Left cardiac atrium (tissue), 4 donors: ENCODE results near the gene GGNBP2. TPM values are rescaled to one million over a fixed set of nuclear protein-coding genes. Genes with fewer than 3 reads are reported as not detected.
A peak's percentile ranks its signal among the peaks of the same experiment; 100 is the strongest.

ENCODE experiments used
- ATAC-seq, 2 donors: fragments of 200-7000 bp; cut with Tn5 transposase; one replicate each; pipeline ENCODE4 v1.9.1; 2020; ENCODE audit warnings: mild to moderate bottlenecking in 2 of 2, moderate library complexity in 2 of 2
- DNase-seq: peaks from one replicate; pipeline ENCODE4 v3.0.0-alpha.2; 2020
- intact Hi-C, 2 donors: fragments of 100-400 bp; cut with DNase I; formaldehyde crosslinking; loops; one replicate each; pipeline versions ENCODE4 v1.14.1 to v1.15.1; 2022 to 2023
- total RNA-seq, 2 donors: library from RNA; stranded (reverse); fragmentation: NEBNext Ultra II Directional; extraction: Animal tissue kit (Norgen Biotek cat#: 25700); gene quantifications; one replicate each; pipeline ENCODE4 v1.2.1, GENCODE V29; 2021
- donor health status: DM: no; HTN: yes; CAD: no.
- donor health status: DM: no; HTN: yes; CAD: no; lungs with severe emphysema.
- donor health status: DM: yes; HTN: yes; CAD: no.
- donor health status: Dilated cardiomyopathy.

GGNBP2 gene
- total RNA-seq, 2 donors from 2014 or later: 44.3 to 50.6 TPM

DNA sequence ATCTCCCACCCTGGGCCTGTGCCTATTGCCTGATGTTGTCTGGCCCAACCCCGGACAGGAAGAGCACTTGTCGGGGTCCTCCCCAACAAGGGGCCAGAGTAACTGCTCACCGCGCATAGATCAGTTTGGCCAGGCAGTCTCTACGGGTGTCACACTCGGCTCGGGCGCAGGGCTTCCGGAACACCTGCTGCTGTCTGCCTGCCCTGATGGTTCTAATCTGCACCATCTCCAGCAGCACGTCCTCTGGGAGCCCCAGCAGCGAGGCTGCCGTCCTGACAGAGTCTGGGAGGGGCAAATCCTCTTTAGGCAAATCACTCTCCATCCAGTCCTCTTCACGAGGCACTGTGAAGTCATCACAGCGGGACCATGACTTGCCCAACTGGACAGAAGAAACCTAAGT is 34.1 kb upstream of the GGNBP2 start:
- no peak for DNase-seq
- intact Hi-C loops: no loop called here
- no peak for ATAC-seq

DNA sequence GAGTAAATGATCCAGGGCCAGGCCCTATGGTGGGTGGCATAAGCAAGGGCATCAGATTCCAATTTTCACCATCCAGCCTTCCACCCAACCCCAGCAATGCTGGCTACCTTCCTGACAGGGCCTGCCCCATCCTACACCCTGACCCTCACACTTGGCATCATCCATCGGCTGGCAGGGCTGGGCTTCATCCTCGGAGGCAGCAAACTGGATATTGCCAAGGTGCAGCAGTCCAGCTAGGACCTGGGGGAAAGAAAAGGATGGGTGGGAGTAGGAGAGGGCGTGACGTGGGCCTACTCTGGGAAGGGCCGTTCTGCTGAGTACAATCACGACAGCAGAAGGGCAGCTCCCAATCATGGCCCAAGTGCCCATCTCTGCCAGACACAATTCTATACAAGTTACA is 33.5 kb upstream of the GGNBP2 start:
- intact Hi-C loops: no loop called here
- DNase-seq (no peak), ATAC-seq (no peak)

DNA sequence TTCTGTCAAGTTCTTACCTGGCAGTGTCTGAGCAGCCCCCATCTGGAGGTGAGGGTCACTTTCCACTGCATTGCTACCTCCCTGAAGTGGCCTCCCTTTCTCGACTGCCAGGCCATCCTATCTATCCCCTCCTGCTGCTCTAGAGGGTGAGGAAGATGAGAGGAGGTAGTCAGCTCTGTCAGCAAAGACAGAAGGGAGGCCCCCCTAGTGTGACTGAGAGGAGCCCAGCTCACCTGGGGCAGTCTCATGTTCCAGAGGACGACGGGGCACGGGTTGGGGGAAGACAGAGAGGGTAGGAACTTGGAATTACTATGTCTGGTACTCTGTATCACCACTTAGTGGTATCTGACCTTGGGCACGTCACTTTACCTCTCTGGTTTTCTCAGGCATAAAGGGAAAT is 32.1 kb upstream of the GGNBP2 start:
- DNase-seq: no peak

DNA sequence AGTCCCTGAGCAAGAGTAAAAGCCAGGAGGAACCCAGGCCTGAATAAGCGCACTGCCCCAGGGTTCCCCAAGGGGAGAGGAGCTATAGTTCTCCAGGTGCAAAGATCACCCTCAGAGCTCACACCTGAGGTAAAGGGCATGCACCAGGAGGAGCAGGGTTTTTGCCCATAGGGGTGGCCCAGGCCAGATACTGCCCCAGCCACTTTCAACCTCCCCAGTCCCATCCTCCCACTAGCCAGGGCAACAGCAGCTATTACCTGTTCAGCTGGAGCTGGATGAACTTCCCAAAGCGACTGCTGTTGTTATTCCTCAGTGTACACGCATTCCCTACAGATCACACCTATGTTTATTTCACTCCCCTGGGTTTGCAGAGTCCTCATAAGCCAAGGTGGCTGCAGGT is 29.9 kb upstream of the GGNBP2 start:
- no peak for DNase-seq
- intact Hi-C loops: no loop called here
- ATAC-seq: no peak

More for the DNA sequence above, 32.1 kb upstream of the GGNBP2 start:
- intact Hi-C loops: no loop called here
- no peak for ATAC-seq

DNA sequence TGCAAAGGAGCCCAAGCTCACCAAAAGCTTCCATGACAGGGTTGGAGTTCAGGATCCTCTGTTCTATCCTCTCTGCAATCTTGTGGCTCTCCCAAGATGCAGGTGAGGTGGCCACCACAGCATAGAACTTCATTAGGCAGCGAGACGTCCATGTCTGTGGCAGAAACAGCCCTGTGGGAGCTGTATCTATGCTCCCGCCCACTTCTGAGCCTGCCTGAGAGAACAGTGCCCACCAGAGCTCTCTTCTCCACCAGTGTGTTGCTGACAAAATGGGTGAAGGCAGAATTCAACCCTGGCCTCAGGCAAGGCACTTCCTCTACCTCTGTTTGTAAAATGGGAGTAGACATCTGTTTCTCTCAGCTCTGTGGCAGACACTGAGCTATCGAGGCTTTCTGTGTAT is 28.9 kb upstream of the GGNBP2 start:
- no peak for ATAC-seq
- intact Hi-C loops: no loop called here
- DNase-seq: no peak

DNA sequence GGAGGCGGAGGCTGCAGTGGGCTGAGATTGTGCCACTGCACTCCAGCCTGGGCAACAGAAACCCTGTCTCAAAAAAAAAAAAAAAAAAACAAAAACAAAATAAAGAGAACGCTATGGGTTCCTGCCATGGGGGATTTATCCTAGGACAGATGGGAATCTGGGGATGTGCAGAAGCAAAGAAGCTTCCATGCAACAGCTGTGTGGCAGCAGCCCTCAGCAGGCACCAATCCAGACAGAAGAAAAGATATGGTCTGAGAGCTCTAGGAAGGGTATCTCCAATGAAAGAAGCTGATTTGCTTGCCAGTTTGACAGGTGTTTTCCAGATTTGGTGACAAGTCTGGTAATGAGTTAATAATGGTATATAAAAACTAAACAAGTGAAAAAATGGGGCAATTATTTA is 21.6 kb upstream of the GGNBP2 start:
- no peak for DNase-seq
- intact Hi-C loops: no loop called here
- ATAC-seq: no peak

DNA sequence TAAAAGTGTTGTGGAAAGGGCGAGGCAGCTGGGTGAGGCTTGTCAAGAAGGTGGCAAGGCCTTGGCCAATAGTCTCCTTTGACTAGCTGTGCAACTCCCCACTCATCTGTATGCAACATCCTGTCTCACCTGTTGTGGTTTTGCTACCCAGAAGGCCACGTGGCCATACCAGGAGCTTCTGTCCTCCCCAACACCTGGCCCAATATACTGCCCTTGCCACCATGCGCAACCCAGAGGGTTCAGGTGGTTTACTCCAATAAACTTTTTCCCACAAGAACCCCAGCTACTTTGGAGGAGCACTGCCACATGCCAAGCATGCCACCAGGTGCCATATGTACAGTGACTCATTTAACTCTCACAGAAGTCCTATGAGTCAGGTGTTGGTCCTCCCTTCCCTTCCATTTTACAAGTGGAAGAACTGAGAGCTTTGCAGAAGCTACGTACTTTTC is 20.3 kb upstream of the GGNBP2 start:
- intact Hi-C loops: no loop called here
- DNase-seq: no peak
- no peak for ATAC-seq

- ATAC-seq (no peak), DNase-seq (no peak)
- intact Hi-C loops: no loop called here
Measured at GRCh38 chr17:36525113-36525512, 19.6 kb upstream of the GGNBP2 start.

GRCh38 chr17:36525888-36526287 is 18.8 kb upstream of the GGNBP2 start:
- ATAC-seq (no peak), DNase-seq (no peak)
- intact Hi-C loops: no loop called here

DNA sequence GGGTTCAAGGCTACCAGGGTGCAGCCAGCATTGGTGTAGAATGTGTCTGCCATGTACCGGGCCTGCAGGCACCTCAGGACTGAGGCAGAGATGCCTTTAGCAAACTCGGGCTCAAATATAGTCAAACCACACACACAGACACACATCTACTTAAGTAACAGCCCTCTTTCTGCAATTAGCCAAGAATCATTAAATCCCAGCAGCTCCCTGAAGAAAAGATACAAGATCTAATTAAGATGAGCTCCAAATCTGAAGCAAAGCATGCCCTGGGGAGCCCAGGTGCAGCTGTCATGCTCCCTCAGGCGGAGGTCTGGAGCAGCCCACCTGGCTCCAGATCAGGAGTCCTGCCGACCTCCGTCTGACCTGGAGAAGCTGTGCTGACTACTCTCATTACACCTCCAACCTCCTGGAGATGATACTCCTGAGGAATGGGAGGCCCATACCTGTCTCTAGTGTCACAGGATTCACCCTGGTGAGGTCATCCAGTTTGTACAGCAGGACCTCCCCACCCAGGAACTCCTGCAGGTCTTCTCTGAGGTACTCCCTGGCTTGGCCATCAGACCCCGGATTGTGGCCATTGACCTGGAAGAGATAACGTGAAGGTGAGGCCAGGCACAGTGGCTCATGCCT is 17.0 kb upstream of the GGNBP2 start:
- DNase-seq: no peak
- ATAC-seq: no peak
- intact Hi-C loops: no loop called here

DNA sequence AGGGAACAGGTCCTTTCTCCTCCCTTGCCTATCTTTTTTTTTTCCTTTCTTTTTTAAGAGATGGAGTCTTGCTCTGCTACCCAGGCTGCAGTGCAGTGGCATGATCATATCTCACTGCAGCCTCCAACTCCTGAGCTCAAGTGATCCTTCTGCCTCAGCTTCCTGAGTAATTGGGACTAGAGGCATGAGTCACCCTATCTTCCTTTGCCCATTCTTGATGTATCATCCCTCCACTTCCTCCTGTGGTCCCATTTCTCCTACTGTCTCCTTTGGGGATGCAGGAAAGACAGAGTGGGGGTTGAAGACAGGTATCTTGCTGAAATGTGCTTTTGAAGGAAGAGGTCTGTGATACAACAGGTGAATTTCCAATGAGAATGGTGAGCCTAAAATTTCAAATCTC is 15.6 kb upstream of the GGNBP2 start:
- ATAC-seq (no peak), DNase-seq (no peak)
- intact Hi-C loops: no loop called here

DNA sequence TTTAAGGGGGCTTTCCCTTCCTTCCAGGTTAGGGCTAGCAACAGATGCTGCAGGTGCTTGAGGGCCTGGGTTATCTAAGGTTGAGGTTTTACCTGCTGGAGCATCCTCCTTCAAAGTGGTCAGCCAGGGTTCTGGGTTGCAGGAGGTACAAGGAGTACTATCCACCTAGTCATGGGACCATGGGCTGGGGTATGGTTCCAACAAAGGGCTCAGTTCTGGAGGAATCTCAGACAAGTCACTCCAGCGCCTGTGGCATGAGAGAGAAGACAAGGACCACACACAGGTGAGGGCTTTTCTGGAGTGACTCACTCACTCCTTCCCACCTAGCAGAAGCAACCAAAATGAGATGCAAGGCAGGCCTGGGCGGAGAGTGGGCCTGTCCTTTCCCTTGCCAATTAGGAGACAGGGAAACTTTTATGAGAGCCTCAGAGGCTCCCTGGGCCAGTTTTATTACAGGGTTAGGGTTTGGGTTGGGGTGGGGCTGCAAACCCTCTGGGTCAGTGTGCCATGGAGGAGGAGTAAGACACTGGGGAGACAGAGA is 12.2 kb upstream of the GGNBP2 start:
- DNase-seq: no peak
- intact Hi-C loops: no loop called here
- no peak for ATAC-seq

GRCh38 chr17:36533935-36534839 is 10.5 kb upstream of the GGNBP2 start:
- peak; percentile 77 for DNase-seq
- peak; percentile 41 to 68 for ATAC-seq
- intact Hi-C loops: no loop called here

DNA sequence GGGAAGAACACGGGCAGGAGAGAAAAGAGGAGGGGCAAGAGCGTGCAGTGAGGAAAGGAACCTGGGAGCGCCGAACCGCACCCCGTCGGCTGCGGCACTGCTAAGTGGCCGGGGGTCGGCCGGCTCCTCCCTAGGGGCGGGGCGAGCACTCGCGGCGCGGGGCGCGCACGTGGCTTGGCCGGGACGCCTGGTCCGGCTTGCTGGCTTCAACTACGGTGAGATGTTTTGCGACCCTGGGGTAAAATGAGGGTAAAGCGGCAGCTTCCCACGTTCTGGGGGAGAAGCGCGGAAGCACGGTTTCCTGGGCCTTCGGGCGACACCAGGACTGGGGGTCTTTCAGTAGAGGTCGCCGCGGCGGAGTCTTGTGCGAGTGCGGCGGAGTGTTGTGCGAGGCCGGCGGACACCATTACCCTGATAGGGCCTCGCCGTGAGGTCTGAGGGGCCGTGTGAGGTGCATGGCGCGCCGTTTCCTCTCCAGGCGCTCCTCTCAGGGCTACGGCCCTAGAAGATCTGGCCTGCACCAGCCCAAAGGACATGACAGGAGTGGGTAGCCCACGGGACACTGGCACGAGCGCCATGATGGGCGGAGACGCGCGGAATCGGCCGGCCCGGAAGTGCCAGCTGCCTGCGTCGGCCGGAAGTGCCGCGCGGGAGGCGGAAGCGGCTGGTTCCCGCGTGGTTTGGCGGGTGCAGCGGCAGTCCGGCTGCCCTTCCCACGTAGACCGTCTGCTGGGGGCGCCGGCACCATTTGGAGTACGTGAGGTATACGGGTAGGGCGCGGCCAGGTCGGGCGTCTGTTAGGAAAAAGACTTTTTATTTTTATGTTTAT is 9.7 kb upstream of the GGNBP2 start, which contains the start of the genes MYO19 and PIGW:
Gene MYO19, minus strand, starts transcription at position 29 of the 829 bp plus-strand sequence. CDS start 2,330 bp downstream, outside the sequence.
Gene PIGW, plus strand, starts transcription at position 148 of the 829 bp plus-strand sequence. CDS start 2,115 bp downstream, outside the sequence.
- peak; percentile 95 to 97 for ATAC-seq
- intact Hi-C loops: loop anchor here in 1 of 2 donors (5.0 kb wide), 1 partner anchor 57 kb away; the partner anchor contains the start of gene DHRS11
- peak; percentile 93 for DNase-seq

DNA sequence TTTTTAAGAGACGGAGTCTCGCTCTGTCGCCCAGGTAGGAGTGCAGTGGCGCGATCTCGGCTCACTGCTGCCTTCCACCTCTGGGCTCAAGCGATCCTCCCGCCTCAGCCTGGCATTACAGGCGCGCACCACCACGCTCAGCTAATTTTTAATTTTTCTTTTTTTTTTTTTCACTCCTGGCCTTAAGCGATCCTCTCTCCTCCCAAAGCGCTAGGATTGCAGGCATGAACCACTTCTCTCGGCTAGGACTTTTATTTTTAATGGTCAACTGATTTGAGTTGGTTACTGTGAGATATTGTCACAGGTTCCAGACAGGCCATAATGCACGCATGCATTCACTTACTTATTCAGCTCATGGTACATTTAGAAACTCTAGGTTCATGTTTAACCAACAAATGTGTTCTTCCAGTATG is 9.0 kb upstream of the GGNBP2 start:
- DNase-seq (no peak), ATAC-seq (no peak)
- intact Hi-C loops: loop anchor here in 1 of 2 donors (5.0 kb wide), 1 partner anchor 57 kb away; the partner anchor contains the start of gene DHRS11

- intact Hi-C loops: no loop called here
- no peak for DNase-seq
- ATAC-seq: no peak
Measured at GRCh38 chr17:36540696-36541095, 4.0 kb upstream of the GGNBP2 start.

- ATAC-seq (no peak), DNase-seq (no peak)
- intact Hi-C loops: no loop called here
Measured at GRCh38 chr17:36542755-36543154, 2.0 kb upstream of the GGNBP2 start.

DNA sequence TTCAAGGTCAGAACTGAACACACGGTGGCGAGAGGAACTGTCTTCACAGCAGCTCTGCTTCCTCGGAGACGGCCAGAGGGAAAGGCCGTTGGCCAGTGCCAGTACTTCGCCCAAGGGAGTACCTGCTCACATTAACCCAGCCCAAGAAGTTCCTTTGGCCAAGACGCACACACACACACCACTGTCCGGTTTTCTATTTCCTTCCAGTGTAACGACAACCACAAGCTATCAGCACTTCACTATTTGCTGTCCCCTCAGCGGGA is 744 bp upstream of the GGNBP2 start:
- intact Hi-C loops: no loop called here
- DNase-seq: peak; percentile 41
- ATAC-seq: peak; percentile 6 to 7

DNA sequence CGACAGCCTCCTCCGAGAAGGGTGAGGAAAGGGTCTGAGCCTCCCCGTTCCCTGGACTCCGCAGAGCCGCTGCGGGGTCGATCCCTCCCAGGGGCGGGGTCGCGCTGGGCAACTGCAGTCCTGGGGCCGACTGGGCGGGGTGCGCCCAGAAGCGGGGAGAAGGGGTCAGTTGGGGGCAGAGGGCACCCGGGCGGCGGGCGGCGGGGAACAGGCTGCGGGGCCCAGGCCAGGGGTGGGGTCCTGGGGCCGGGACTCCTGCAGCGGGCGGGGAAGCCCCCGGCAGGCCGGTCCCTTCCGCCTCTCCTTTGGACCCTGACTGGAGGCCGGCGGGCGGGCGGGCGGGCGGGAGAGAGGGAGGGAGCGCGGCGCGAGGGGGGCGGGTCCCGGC is 352 bp downstream of the GGNBP2 start:
- ATAC-seq (peak; percentile 46 to 69), DNase-seq (no peak)
- intact Hi-C loops: no loop called here
